Cardiac muscle cell (in vitro differentiated cells and primary cell): Measurements from ENCODE around the gene CENPX. TPM values are rescaled to one million over a fixed set of nuclear protein-coding genes. Genes with fewer than 3 reads are reported as not detected.

Source experiments
- DNase-seq, 2 donors: peaks; one replicate each; pipeline versions ENCODE4 v3.0.0 to v3.0.0-alpha.2; 2010 to 2017; ENCODE audit warnings: low read depth in 1 of 2, low spot score in 1 of 2
- H3K27ac ChIP-seq: fragments of 200-600 bp; sonication (generic); 2 replicates; pipeline ENCODE4 v1.5.1; 2016
- H3K27me3 ChIP-seq: fragments of 200-600 bp; sonication (generic); 2 replicates; pipeline ENCODE4 v1.6.0; 2016; ENCODE audit warnings: control low read depth
- H3K36me3 ChIP-seq: fragments of 200-600 bp; sonication (generic); 2 replicates; pipeline ENCODE4 v1.5.1; 2016; ENCODE audit warnings: control low read depth
- H3K4me1 ChIP-seq: fragments of 200-600 bp; sonication (generic); 2 replicates; pipeline ENCODE4 v1.8.1; 2017; ENCODE audit warnings: low read depth, mild to moderate bottlenecking, mixed run types
- H3K4me3 ChIP-seq: fragments of 200-600 bp; sonication (generic); 2 replicates; pipeline ENCODE4 v1.5.1; 2016; ENCODE audit warnings: mild to moderate bottlenecking
- H3K9me3 ChIP-seq: fragments of 200-600 bp; sonication (generic); 2 replicates; pipeline ENCODE4 v1.5.1; 2017; ENCODE audit warnings: low read depth, mild to moderate bottlenecking, control low read depth
- polyA plus RNA-seq: library from polyadenylated mRNA; unstranded; fragments of >200 nt; fragmentation: Nextera tagmentation; extraction: Ambion mirVana; gene quantifications from 2 replicates; pipeline ENCODE4 v1.2.1, GENCODE V29; 2016
- total RNA-seq: library from RNA; depleted of rRNA; stranded (reverse); fragments of >200 nt; gene quantifications from 2 replicates; pipeline ENCODE4 v1.2.3, GENCODE V29; 2016
- TF ChIP-seq, protein P1 (sequence below): IDR thresholded peaks from 2 replicates; pipeline ENCODE4 v1.5.1; 2012; ENCODE audit warnings: low read depth, mild to moderate bottlenecking, low read length

The CENPX gene
- total and polyA plus RNA-seq, 2 experiments from 2014 or later, result 82.9 to 129 TPM

DNA sequence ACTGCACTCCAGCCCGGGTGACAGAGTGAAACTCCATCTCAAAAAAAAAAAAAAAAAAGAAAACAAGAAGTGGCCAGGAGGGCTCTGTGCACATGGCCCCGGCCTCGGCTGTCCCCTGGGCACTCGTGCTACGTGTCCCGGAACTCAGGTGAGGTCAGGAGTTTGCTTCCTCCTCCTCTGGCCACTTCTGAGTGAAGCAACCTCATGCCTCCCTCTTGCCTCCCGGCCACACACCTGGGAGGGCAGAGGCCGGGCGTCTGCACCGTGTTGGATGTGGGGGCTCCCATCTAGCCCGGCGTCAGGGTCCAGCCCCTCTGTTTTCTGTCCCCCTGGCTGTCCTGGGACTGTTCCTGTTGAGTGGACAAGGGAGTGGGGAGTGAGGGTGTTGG, 23.1 kb downstream of the CENPX start:
- TF ChIP-seq, protein P1, sequence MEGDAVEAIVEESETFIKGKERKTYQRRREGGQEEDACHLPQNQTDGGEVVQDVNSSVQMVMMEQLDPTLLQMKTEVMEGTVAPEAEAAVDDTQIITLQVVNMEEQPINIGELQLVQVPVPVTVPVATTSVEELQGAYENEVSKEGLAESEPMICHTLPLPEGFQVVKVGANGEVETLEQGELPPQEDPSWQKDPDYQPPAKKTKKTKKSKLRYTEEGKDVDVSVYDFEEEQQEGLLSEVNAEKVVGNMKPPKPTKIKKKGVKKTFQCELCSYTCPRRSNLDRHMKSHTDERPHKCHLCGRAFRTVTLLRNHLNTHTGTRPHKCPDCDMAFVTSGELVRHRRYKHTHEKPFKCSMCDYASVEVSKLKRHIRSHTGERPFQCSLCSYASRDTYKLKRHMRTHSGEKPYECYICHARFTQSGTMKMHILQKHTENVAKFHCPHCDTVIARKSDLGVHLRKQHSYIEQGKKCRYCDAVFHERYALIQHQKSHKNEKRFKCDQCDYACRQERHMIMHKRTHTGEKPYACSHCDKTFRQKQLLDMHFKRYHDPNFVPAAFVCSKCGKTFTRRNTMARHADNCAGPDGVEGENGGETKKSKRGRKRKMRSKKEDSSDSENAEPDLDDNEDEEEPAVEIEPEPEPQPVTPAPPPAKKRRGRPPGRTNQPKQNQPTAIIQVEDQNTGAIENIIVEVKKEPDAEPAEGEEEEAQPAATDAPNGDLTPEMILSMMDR, result no peak
- no peaks in the 10 kb centered on the region for H3K36me3 ChIP-seq
- H3K4me3 ChIP-seq, result no peak overlapping the region
- no peaks in the 10 kb centered on the region for H3K27me3 ChIP-seq
- no peaks in the 10 kb centered on the region for H3K9me3 ChIP-seq
- no peak overlapping the region for H3K27ac ChIP-seq
- no peaks in the 10 kb centered on the region for H3K4me1 ChIP-seq
- no peak for DNase-seq

DNA sequence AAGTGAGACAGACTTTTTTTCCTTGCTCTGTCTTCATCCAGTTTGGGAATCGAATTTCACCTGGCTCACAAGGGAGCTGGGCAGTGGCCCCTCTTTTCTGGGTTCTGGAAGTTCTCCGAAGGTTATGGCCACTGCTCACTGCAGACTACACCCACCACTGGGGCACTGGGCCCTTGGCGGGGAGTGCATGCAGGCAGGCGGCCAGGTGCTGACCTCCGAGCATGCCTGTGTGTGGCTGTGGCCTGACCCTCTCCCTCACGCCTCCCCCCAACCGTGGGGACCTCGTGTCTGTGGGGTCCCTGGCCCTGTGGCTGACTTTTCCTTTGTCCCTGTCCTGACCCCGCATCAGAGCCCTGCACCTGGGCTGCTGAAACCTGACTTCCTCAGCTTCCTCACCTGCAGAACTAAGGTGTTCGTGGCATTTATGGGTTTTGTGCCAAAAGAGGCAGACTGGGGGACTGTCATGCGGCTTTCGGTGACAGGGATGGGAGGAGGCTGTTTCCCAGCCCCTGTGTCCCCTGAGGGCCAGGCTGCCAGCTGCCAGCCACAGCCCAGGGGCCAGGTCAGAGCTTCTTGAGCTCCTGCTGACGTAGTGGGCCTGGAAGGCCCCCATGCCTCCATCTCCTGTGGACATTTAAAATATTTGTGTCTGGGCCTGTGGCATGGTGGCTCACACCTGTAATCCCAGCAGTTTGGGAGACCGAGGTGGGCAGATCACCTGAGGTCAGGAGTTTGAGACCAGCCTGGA, 23.8 kb downstream of the CENPX start:
- Histone ChIP-seq H3K27me3 (no peaks in the 10 kb centered on the region), H3K4me1 (no peaks in the 10 kb centered on the region), H3K27ac (no peak overlapping the region), H3K4me3 (no peak overlapping the region), H3K36me3 (no peaks in the 10 kb centered on the region), H3K9me3 (no peaks in the 10 kb centered on the region)
- TF ChIP-seq, protein P1, result no peak
- no peak for DNase-seq

DNA sequence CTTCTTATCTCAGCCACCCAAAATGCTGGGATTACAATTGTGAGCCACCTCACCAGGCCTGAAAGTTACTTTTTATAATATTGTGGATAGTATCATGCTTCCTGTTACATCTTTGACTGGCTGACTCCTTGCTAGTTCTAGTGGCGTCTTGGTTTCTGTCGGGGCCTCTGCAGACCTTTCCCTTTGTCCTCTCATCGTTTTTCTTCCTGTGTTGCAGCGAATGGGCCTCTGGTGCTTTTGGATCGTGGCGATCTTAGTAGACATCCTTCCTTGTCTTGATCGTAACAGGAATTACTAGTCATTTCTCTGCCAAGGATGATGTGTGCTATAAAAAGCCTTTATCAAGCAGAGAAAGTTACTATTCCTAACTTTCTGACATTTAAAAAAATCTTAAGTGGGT, 24.5 kb downstream of the CENPX start:
- Histone ChIP-seq H3K4me3 (no peak overlapping the region), H3K27me3 (no peaks in the 10 kb centered on the region), H3K36me3 (no peaks in the 10 kb centered on the region), H3K4me1 (no peaks in the 10 kb centered on the region), H3K27ac (no peak overlapping the region), H3K9me3 (no peaks in the 10 kb centered on the region)
- TF ChIP-seq, protein P1, result no peak
- DNase-seq, result no peak

DNA sequence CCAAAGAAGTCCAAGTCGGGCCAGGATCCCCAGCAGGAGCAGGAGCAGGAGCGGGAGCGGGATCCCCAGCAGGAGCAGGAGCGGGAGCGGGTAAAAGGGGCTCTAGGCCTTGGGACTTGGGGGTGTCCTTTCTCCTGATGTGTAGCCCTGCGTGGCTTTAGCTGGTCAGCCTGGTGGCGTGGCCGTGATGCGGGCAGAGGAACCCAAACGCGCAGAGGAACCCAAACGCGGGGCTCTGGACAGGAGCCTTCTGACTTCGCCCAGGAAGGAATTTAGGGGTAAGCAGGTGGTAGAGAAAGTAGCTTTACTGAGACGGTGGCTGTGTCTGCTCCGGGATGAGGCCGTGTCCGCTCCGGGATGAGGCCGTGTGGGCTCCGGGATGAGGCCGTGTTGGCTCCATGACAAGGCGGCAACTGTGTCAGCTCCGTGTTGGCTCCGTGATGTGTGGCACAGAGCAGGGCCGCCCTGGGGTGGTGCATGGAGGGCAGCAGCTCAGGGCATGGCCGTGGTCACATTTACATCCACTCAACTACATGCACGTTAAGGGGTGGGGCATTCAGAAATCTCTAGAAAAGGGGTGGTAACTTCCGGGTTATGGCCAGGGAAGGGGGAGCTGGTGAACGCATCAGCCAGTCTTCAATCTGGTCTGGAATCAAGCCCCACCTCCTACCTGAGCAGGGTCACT, 25.8 kb downstream of the CENPX start:
- no peak overlapping the region for H3K27ac ChIP-seq
- H3K4me1 ChIP-seq, result peaks cover 4% of the 10 kb centered on the region
- no peaks in the 10 kb centered on the region for H3K9me3 ChIP-seq
- TF ChIP-seq, protein P1, result no peak
- no peak for DNase-seq
- H3K27me3 ChIP-seq, result no peaks in the 10 kb centered on the region
- H3K36me3 ChIP-seq, result no peaks in the 10 kb centered on the region
- H3K4me3 ChIP-seq, result no peak overlapping the region

DNA sequence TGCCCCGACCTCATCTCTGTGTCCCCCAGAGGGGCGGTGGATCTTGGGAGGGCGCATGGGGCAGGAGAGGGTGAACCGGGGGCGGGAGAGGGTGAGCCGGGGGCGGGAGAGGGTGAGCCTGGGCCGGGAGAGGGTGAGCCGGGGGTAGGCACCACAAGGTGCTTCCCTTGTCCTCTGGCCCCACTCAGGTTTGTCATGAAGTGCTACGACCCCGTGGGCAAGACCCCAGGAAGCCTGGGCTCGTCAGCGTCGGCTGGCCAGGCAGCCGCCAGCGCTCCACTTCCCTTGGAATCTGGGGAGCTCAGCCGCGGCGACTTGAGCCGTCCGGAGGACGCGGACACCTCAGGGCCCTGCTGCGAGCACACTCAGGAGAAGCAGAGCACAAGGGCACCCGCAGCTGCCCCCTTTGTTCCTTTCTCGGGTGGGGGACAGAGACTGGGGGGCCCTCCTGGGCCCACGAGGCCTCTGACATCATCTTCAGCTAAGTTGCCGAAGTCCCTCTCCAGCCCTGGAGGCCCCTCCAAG, 26.4 kb downstream of the CENPX start:
- Histone ChIP-seq H3K27me3 (no peaks in the 10 kb centered on the region), H3K27ac (no peak overlapping the region), H3K9me3 (no peaks in the 10 kb centered on the region), H3K36me3 (no peaks in the 10 kb centered on the region), H3K4me1 (peaks cover 7% of the 10 kb centered on the region), H3K4me3 (no peak overlapping the region)
- DNase-seq, result no peak
- TF ChIP-seq, protein P1, result no peak
